ENCODE measurements around the gene ENTPD3. TPM values are rescaled to one million over a fixed set of nuclear protein-coding genes. Genes with fewer than 3 reads are reported as not detected.

Gene ENTPD3
- total and polyA plus RNA-seq, 2 of the 13 experiments (the other 11 are each of a cell fraction or from before 2014, with no cell fraction given) = 0.07 TPM; not detected in 1

DNA sequence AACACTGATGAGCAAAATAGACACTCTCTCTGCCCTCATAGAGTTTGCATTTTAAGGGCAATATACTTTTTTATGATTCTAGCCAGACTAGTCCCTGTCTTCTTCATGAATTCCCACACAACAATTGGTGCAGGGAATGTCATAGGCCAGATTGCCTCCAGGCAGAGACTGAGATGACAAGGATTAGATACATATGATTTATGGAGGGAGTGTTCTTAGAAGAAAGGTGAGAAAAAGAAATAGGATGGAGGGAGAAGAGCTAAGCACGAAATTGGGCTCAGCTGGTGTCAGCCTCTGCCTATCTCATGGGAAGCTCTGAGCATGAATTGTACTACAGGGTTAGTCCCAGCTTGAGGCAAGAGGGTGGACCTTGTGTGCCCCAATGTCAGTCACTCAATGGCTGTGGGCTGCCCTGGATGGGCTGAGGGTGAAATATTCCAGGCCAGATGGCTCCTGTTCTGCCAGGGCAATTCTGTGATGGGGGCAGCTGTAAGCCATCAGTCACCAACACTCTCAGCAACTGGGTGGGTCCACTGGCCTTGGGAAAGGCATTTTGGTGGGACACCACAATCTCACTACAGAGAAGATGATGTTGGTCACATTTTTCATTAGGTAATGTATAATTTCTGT is 46.3 kb upstream of the ENTPD3 start:
- H3K27ac ChIP-seq (ENCODE audit: extremely low read length, insufficient read depth, low read length) = no peak overlapping the region
- intact Hi-C loops (cut with micrococcal nuclease; ENCODE audit: unreplicated experiment) = no loop called here
- H3K27me3 ChIP-seq (ENCODE audit: control insufficient read depth in 1 of 2, insufficient read depth in 2 of 2, low read length in 2 of 2) = no peaks in the 10 kb centered on the region
- BruUV-seq (replicated peaks) = no TSS peak
- H3K9ac ChIP-seq (ENCODE audit: insufficient read depth, low read depth, low read length) = no peak overlapping the region
- no peaks in the 10 kb centered on the region for H3K9me3 ChIP-seq (ENCODE audit: low read length)
- FAIRE-seq (no peak), DNase-seq (ENCODE audit: low spot score) (no peak), ATAC-seq (no peak)
- no peaks in the 10 kb centered on the region for H3K4me1 ChIP-seq (ENCODE audit: insufficient read depth, low read length)
- H3K4me2 ChIP-seq (ENCODE audit: low read depth, low read length) = no peak overlapping the region
- H4K20me1 ChIP-seq (ENCODE audit: insufficient read depth, low read length) = no peaks in the 10 kb centered on the region
- ChIA-PET CTCF (ENCODE audit: low intra/inter-chr PET ratio, low total read pairs) (no interaction called here), POLR2A (no interaction called here)
- in situ Hi-C loops (cut with HindIII; ENCODE audit: extremely low pct_ligation_motif_present, low pct_unique_long_range_greater_than_20kb) = no loop called here
- no peak overlapping the region for H3K4me3 ChIP-seq (replicated peaks in 1 of 3; ENCODE audit: insufficient read depth in 1 of 3, low read depth in 2 of 3, low read length in 3 of 3)
- no peak overlapping the region for H2AFZ ChIP-seq (ENCODE audit: low read length)
- TF ChIP-seq ZNF672 (CRISPR knock-in tag; IDR thresholded peaks at IDR 0.05) = no peak
- 3% methylated on average over 1 of the region's 1 CpG for WGBS (ENCODE audit: low lambda C conversion rate)
- no peaks in the 10 kb centered on the region for H3K36me3 ChIP-seq (replicated peaks in 1 of 2; ENCODE audit: control insufficient read depth in 1 of 2, insufficient read depth in 2 of 2, low read length in 2 of 2)
- no peaks in the 10 kb centered on the region for H3K79me2 ChIP-seq (ENCODE audit: insufficient read depth, low read length)

DNA sequence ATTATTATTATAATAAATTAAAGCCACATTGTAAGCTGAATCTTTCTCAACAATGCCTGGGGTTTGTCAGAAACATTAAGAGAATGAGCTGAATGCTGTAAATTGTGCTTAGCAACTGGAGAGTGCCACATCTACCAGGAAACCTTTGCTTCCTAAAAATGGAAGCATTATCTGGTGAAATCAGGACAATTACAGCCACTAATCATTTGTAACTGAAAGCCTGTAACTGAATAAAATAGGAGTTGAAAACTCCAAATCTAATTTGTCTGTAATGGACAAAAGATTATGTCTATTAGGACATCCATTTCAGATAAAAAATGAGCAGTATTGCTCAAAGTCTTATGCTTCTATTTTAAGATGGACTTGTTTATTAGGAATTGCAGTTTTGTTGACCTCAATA is 45.3 kb upstream of the ENTPD3 start:
- POLR2A ChIA-PET = no interaction called here
- Histone ChIP-seq H3K9me3 (ENCODE audit: low read length) (no peaks in the 10 kb centered on the region), H3K9ac (ENCODE audit: insufficient read depth, low read depth, low read length) (no peak overlapping the region), H3K4me2 (ENCODE audit: low read depth, low read length) (no peak overlapping the region), H3K27me3 (ENCODE audit: control insufficient read depth in 1 of 2, insufficient read depth in 2 of 2, low read length in 2 of 2) (no peaks in the 10 kb centered on the region), H3K36me3 (replicated peaks in 1 of 2; ENCODE audit: control insufficient read depth in 1 of 2, insufficient read depth in 2 of 2, low read length in 2 of 2) (no peaks in the 10 kb centered on the region), H4K20me1 (ENCODE audit: insufficient read depth, low read length) (no peaks in the 10 kb centered on the region), H3K4me1 (ENCODE audit: insufficient read depth, low read length) (no peaks in the 10 kb centered on the region), H3K4me3 (replicated peaks in 1 of 3; ENCODE audit: insufficient read depth in 1 of 3, low read depth in 2 of 3, low read length in 3 of 3) (no peak overlapping the region), H2AFZ (ENCODE audit: low read length) (no peak overlapping the region), H3K79me2 (ENCODE audit: insufficient read depth, low read length) (no peaks in the 10 kb centered on the region), H3K27ac (ENCODE audit: extremely low read length, insufficient read depth, low read length) (no peak overlapping the region)
- intact Hi-C loops (cut with micrococcal nuclease; ENCODE audit: unreplicated experiment) = no loop called here
- DNase-seq (ENCODE audit: low spot score) (no peak), FAIRE-seq (no peak), ATAC-seq (no peak)
- in situ Hi-C loops (cut with HindIII; ENCODE audit: extremely low pct_ligation_motif_present, low pct_unique_long_range_greater_than_20kb) = no loop called here
- CTCF ChIA-PET (ENCODE audit: low intra/inter-chr PET ratio, low total read pairs) = no interaction called here
- no TSS peak for BruUV-seq (replicated peaks)
- TF ChIP-seq NFKBIZ (CRISPR knock-in tag; IDR thresholded peaks at IDR 0.05) (no peak), TAF15 (IDR thresholded peaks at IDR 0.05; ENCODE audit: low read depth, low read length, poor library complexity, severe bottlenecking) (no peak), NR1H2 (CRISPR knock-in tag; IDR thresholded peaks at IDR 0.05; ENCODE audit: borderline replicate concordance, low read depth) (no peak), MTF2 (CRISPR knock-in tag; IDR thresholded peaks at IDR 0.05; ENCODE audit: borderline replicate concordance) (no peak), FOSL2 (CRISPR knock-in tag; IDR thresholded peaks at IDR 0.05) (no peak), RBM22 (optimal IDR thresholded peaks at IDR 0.05; ENCODE audit: low read length) (no peak), SRY (CRISPR knock-in tag; IDR thresholded peaks at IDR 0.05) (no peak), ZSCAN9 (CRISPR knock-in tag; IDR thresholded peaks at IDR 0.05; ENCODE audit: borderline replicate concordance) (no peak), POLR2AphosphoS2 (IDR thresholded peaks at IDR 0.05; ENCODE audit: low read depth, low read length) (no peak)
- TF ChIP-seq, protein P1, sequence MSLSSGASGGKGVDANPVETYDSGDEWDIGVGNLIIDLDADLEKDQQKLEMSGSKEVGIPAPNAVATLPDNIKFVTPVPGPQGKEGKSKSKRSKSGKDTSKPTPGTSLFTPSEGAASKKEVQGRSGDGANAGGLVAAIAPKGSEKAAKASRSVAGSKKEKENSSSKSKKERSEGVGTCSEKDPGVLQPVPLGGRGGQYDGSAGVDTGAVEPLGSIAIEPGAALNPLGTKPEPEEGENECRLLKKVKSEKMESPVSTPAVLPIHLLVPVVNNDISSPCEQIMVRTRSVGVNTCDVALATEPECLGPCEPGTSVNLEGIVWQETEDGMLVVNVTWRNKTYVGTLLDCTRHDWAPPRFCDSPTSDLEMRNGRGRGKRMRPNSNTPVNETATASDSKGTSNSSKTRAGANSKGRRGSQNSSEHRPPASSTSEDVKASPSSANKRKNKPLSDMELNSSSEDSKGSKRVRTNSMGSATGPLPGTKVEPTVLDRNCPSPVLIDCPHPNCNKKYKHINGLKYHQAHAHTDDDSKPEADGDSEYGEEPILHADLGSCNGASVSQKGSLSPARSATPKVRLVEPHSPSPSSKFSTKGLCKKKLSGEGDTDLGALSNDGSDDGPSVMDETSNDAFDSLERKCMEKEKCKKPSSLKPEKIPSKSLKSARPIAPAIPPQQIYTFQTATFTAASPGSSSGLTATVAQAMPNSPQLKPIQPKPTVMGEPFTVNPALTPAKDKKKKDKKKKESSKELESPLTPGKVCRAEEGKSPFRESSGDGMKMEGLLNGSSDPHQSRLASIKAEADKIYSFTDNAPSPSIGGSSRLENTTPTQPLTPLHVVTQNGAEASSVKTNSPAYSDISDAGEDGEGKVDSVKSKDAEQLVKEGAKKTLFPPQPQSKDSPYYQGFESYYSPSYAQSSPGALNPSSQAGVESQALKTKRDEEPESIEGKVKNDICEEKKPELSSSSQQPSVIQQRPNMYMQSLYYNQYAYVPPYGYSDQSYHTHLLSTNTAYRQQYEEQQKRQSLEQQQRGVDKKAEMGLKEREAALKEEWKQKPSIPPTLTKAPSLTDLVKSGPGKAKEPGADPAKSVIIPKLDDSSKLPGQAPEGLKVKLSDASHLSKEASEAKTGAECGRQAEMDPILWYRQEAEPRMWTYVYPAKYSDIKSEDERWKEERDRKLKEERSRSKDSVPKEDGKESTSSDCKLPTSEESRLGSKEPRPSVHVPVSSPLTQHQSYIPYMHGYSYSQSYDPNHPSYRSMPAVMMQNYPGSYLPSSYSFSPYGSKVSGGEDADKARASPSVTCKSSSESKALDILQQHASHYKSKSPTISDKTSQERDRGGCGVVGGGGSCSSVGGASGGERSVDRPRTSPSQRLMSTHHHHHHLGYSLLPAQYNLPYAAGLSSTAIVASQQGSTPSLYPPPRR (CRISPR knock-in tag; IDR thresholded peaks at IDR 0.05; ENCODE audit: borderline replicate concordance) = no peak
- TF ChIP-seq, protein P2, sequence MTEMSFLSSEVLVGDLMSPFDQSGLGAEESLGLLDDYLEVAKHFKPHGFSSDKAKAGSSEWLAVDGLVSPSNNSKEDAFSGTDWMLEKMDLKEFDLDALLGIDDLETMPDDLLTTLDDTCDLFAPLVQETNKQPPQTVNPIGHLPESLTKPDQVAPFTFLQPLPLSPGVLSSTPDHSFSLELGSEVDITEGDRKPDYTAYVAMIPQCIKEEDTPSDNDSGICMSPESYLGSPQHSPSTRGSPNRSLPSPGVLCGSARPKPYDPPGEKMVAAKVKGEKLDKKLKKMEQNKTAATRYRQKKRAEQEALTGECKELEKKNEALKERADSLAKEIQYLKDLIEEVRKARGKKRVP (CRISPR knock-in tag; IDR thresholded peaks at IDR 0.05) = no peak
